A549 (cell line): ENCODE measurements around the gene OLIG2.

Experiments
- CHD2 ChIP-seq: fragments of 150-350 bp; IDR thresholded peaks from 2 replicates; pipeline ENCODE4 v1.6.1; 2014; ENCODE audit warnings: low read length; ENCODE audit not compliant: partially characterized antibody
- CTCF ChIP-seq: fragments of >200 bp; sonication (Bioruptor Twin); formaldehyde crosslinking; IDR thresholded peaks from 3 replicates; pipeline ENCODE4 v1.5.1; 2016
- EP300 ChIP-seq, 2 experiments: fragments of >200 bp; sonication (Bioruptor Twin); formaldehyde crosslinking; IDR thresholded peaks; 2 replicates in 1 of 2; 3 replicates in 1 of 2; pipeline ENCODE4 v1.6.1; 2016 to 2017
- MAFK ChIP-seq: fragments of 450-650 bp; IDR thresholded peaks from 2 replicates; pipeline ENCODE4 v1.6.1; 2014; ENCODE audit not compliant: partially characterized antibody
- MAX ChIP-seq: IDR thresholded peaks from 2 replicates; pipeline ENCODE4 v1.6.1; 2012
- RNF2 ChIP-seq: fragments of 200-600 bp; sonication (generic); IDR thresholded peaks from 2 replicates; pipeline ENCODE4 v1.6.1; 2016; ENCODE audit warnings: low read depth, mild to moderate bottlenecking, antibody characterized with exemption, moderate library complexity, borderline replicate concordance
- SMC3 ChIP-seq: fragments of >200 bp; sonication (Bioruptor Twin); formaldehyde crosslinking; IDR thresholded peaks from 3 replicates; pipeline ENCODE4 v1.6.1; 2018; ENCODE audit warnings: inconsistent platforms

DNA sequence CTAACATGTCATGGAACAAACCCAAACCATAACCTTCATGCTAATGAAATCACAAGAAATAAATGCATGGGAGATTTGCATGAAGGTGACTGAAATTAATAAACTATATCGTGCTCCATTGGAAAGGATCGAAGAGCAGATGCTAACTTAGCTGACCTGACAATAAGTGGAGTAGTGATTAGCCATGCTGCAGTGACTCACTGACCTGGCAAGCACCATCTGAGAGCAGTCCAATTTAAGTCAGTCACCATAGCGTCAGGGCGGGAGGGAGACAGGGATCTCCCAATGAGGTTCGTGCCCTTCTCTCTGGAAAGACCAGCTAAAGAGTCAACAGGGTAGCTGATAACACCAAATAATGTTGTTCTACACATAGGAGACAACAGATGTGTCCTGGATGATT, 21.5 kb downstream of the OLIG2 start:
- TF ChIP-seq CTCF (no peak), EP300 (IDR thresholded peaks at IDR 0.05) (no peak), SMC3 (no peak), CHD2 (no peak), RNF2 (no peak), MAFK (no peak), MAX (no peak)
